ENCODE data around the gene ADAMTS17.
"Not testable (repeated sequence)": the region's sequence is repeated elsewhere in the genome, so short reads cannot be mapped to it uniquely, and the experiment has no call there.

ADAMTS17 gene

DNA sequence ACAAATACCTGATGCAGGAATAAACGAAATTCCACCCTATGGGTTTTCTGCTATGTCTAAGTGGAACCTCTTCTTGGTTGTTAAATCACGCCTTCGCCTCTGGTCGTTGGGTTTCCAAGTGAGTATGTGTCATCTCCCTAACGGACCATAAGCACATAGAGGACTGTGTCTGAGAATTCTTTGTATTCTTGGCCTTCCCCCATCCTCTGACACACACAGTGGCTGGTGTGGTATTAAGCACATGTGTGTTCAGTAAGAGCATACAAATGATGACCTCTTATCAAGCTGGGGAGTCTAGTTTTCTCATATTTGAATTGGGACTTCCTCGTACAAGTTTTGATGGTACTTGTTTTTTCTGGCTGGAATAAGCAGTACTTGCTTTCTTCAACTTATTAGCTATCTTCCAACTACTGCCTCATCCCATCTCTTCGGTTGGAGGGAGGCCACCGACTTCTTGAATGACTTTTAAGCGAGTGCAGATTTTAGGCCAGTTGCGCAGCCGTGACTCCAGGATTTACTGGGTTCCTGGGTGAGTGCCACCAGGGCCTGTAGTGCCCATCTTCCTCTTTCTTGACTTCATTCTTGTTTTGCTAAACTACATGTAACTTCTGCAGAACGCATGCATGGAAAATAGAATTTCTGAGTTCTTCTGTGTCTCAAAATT is 240.2 kb downstream of the ADAMTS17 start:
- no peak for DNase-seq

DNA sequence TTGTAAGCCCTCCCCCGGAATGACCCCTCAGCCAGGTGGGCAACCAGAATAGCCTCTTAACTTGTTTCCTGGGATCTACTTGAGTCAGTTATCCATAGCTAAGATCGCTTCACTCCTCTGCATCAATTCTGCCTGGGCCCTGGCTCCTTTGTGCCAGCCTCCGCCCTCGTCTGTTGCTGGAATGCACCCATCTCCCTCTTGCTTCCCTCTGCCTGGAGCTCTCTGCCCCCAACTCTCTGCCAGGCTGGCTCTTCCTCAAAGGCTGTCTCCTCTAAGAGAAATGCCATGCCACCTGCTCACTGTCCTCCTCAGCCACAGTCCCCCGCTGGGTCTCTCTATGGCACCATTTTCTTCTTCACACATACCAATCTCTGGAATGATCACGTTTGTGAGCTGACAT is 240.8 kb downstream of the ADAMTS17 start:
- DNase-seq, result no peak

DNA sequence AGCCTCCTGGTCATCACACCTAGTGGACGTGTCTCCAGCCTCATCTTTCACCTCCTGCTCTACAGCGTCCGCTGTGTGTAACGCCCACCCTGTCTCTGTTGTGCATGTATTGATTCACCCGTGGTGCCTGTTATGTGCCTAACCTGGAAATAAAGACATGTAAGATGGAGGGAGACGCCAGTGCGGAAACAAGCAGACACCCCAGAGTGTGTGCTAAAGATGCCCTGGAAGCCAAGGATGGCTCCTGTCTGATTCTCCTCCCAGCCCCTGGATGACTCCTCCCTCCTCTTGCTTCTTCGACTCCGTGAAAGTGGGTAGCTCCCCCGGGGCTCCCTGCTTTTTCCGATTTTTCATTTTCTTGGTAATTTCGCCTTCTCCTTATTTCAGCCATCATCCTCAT is 241.8 kb downstream of the ADAMTS17 start:
- DNase-seq, result no peak

DNA sequence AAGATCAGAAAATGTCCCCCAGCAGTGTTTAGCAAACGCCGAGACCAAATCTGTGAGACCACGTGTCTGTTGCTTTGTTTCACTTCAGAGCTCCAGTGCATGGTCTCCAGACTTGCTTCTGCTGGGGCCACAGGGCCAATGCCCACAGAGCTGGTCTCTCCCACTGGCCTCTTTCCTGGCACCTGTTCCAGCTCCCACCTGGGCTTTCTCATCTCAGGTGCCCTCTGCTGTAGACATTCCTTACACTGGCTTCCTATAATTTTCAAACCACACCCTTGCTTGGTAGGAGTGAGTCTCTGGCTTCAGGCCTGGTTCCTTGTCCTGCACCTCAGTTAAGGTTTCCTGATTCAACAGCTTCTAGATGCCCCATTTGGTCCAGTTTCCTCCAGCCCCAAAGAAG is 243.1 kb downstream of the ADAMTS17 start:
- no peak for DNase-seq

DNA sequence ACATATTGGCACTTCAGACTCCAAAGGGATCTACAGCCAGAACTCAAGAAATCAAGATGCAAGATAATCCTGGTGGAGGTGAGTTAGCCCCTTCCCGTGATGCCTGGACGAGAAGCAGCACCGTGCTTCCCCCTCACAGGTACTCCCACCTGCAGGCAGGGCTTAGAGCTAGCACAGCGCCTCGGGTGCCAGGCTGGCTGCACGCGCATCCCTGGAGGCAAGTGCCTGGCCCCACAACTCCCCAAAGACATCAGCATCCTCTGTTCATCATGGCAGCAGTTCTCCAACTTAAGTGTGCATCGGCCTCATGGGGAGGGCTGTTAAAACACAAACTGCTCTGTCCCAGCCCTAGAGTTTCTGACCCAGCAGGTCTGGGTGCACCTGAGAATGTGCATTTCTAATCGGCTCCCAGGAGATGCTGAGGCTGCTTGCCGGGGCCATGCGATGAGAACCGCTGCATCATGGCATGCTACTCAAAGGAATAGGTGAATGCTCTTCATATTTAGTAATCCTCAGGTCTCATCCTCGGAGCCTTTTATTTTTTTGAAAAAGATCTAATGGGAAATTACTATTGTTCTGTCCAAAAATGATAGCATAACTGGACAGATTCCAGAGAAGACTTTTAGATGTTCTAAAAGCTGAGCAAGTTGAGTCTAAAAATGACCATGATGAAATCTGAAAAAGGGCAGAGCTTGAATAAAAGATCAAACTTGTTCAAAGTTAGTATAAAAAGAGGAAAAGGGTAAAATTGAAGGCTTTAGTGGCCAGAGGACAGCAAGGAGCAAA is 244.2 kb downstream of the ADAMTS17 start:
- no peak for DNase-seq

DNA sequence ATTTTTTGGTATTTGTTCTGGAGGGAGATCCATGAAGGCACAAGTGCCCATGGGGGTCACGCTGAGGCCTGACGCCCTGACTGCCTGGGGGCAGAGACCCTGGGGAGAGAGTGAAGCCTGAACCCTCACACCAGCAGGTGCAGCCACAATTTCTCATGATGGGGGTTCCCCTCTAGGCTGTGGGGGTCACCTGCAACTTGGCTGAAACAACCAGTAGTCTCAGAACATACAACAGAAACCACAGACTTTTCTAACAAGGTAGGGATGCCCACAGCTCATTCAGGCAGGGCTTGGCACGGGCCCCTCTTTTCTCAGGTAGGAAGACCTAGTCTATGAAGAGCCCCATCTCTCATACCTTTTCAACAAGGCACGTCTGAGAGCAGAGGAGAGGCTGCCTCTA is 245.1 kb downstream of the ADAMTS17 start:
- DNase-seq, result no peak

DNA sequence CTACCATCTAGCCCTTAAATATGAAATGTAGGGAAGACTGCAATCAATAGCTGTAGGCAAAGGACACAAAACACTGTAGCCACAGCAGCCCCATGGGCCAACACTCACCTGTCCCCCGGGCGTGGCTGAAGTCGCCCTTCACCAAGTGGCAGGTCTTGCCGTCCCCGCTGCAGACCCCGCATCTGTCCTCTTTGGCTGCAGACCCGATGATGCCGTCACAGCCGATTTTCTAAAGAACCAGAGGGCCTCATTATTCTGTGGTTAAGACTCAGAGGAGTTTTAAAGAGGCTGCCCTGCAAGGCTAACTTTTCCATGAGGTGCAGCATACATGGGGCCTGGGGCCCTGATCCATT is 245.6 kb downstream of the ADAMTS17 start:
- no peak for DNase-seq

DNA sequence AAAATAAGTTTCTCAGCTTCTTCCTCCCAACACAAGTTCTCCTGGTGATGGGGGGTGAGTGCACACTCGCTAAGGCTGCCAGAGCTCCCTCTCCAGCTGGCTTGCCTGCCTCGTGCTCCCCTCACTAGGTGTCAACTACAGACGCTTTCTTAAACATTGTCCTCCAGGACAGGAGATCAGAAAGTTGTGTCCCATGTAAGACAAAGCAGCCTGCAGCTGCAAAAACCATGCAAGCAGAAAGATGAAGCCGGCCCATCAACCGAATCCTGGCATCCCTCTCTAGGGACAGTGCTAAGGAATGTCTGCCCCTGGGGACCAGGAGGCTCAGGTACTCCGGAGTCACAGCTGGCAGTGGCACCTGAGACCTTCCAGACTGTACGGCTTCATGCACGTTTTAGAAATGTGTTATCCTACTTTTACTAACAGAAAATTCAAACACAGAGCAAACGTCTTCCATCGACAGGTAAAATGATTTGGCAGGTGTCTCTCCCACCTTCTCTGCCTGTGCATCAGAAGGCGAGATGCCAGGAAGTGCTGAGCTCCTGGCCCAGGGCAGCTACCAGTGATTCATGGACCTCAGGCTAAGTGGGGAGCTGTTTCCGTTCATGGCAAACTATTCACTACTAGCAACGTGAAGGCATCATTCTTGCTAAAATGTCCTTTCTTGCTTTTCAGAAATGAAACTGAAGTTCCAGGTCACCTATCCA is 246.1 kb downstream of the ADAMTS17 start:
- no peak for DNase-seq

DNA sequence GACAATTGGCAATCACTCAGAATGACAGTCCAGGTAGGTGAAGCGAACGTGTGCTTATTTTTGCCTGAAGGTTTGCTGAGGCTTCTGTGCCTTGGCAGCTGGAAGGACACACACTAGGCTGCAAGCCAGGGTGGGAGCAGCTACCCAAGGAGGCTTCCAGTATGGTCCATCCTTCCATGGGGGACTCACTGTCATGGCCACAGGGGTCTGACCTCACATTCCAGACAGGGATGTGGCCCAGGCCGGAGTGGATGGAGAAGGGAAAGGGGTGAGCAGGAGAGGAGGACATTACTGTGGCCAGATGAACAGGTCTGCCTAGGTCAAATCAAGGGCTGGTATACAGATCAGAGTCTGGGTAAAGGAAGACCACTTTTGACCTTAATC is 247.7 kb downstream of the ADAMTS17 start:
- DNase-seq, result no peak

DNA sequence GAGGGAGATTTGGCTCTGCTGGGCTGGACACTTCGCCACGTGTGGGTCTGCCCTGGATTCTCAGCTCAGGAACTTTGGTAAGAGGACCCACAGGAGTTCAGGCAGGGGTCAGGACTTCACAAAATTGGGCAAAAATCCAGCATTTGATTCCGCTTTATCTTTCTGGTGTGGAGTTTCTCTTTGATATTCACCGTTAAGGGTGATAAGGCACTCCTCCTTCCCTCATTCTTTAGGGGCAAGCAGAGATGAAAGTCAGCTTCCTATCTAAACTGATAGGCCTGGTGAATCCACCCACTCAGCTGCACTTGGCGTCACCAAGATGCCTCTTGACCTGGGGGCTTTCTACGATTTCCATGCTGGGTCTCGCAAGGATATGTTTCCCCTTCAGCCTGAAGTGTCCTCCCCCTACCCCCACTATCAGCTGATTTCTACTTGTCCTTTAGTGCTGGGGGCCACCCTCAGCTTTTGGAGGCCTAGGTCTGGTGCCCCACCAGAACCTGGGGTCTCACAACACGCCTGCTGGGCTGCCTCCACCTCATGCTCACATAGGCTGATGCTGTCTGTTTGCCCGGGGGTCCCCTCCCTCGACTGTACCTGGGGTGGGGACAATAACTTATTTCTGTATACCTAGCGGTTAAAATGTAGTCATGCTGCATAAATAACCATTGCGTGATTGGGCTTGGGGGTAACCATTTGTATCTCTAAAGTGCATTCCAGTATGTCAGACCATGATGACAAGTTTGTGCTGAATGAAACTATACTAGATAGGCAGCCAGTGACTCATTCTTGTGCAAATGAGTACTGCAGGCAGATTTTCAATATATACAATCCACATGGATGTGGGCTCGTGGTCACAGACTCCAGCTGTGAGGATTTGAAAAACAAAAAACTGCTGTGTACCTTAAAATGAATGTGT is 248.3 kb downstream of the ADAMTS17 start:
- DNase-seq, result no peak

DNA sequence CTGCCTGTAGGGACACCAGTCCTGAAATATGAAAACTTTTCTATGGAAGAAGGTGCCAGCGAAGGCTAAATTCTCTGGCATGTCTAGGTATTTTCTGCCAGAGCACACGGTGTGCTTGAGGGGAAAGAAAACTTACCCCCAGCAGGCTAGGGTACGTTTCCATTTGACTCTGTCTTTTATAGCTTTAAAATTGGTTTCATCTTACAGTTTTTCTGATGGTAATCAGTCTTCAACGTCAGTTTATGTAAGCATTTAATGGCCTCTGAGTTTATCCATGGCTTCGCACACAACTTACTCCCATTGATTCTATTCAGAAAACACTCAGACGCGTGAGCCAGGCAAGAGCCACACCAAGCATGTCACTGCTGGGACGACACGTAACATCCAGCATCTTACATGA is 249.7 kb downstream of the ADAMTS17 start:
- DNase-seq, result no peak

DNA sequence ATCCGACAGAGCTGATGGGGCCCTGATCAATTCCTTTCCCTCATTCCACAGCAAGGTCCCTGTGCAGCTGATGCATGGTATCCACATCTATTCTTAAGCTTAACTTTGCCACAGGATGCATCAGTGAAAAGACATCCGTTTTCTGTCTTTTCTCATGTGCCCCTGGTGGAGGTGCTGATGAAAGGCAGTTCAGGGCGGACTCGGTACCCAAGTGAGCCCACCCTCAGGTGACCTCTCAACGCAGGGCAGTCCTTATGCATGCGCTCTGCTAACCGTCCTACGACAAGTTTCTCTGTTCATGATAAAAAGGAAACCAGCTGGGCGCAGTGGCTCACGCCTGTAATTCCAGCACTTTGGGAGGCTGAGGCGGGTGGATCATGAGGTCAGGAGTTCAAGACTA is 251.4 kb downstream of the ADAMTS17 start:
- no peak for DNase-seq

DNA sequence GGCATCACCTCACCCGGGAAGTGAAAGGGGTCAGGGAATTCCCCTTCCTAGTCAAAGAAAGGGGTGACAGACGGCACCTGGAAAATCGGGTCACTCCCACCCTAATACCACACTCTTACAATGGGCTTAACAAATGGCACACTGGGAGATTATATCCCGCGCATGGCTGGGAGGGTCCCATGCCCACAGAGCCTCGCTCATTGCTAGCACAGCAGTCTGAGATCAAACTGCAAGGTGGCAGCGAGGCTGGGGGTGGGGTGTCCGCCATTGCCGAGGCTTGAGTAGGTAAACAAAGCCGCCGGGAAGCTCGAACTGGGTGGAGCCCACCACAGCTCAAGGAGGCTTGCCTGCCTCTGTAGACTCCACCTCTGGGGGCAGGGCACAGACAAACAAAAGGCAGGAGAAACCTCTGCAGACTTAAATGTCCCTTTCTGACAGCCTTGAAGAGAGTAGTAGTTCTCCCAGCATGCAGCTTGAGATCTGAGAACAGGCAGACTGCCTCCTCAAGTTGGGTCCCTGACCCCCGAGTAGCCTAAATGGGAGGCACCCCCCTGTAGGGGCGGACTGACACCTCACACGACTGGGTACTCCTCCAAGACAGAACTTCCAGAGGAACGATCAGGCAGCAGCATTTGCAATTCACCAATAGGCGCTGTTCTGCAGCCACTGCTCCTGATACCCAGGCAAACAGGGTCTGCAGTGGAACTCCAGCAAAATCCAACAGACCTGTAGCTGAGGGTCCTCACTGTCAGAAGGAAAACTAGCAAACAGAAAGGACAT is 257.5 kb downstream of the ADAMTS17 start:
- DNase-seq, result not testable (repeated sequence)

DNA sequence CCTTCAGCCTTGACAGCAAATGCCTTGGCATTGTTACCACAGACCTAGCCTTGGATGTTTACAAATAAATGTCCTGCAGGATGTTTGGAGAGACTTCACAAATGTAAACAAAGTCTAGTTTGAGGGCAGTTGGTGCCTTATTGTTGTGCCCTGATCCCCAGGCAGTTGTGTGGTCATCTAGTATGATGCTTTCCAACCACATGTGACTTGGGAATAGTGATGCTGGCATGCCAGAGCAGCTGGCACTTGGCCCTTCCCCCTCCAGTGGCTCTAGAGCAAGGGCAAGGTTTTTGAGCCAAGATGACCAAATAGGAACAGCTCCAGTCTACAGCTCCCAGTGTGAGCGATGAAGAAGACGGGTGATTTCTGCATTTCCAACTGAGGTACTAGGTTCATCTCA is 258.2 kb downstream of the ADAMTS17 start:
- no peak for DNase-seq

DNA sequence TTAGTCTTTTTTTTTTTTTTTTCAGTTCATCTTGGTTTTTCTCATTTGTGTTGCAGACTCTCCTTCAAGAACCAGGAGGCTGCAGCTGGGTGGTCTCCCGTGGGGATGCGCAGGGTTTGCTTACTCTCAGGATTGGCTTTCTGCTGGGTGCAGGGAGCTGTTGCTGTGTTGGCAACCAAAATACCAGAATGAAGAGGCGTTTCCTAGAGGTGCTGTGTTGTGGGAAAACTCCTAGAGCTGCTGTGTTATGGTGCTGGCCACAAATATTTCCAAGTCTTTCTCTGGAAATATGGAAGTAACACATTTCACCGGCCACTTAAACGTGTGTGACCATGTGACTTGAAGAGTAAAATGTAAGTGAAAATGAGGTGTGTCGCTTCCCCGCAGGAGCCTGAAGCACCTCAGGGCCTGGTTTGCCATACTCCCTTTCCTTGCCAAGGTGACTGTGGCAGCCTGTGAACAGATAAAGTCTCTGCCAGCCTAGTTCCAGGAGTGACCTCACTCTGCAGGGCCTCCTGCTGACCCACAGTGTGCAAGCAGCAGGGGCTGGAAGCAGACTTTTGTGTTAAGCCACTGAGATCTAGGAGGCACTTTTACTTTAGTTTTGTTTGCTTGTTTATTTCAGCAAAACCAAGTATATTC is 258.9 kb downstream of the ADAMTS17 start:
- no peak for DNase-seq

DNA sequence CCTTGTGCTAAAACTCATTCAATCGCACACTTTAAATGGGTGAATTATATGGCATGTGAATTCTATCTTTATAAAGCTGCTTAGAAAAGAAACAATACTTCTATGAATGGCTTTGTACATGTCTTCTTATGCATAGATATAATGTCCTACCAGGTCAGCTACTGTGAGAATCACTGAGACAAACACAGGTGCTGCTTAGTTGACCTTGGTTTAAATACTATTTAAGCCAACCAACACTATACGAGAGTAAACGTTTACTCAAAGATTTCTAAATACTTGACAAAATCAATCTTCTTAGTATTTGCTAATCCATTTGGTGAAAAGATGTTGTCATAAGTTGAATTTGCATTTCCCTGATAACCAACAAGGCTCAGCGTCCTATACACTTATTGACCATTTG is 260.3 kb downstream of the ADAMTS17 start:
- DNase-seq, result no peak

DNA sequence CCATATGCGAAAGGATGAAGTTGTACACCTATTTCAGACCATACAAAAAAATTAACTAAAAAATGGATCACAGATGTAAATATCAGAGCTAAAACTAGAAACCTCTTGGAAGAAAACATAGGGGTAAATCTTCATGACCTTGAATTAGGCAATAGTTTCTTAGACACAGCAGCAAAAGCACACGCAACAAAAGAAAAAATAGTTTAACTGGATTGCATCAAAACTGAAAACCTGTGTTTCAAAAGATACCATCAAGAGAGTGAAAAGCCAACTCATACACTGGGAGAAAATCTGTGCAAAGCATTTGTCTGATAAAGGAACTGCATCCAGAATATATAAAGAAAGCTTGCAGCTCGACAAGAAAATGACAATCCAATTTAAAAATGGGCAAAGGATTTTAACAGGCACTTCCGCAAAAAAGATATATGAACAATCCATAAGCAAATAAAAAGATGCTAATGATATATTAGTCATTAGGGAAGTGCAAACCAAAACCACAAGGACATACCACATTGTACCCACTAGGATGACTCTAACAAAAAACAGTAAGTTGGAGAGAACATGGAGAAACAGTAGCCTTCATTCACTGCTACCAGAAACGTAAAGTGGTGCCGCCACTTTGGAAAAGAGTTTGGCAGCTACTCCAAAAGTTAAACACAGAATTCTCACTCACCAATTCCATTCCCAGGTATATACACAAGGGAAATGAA is 263.1 kb downstream of the ADAMTS17 start:
- no peak for DNase-seq

DNA sequence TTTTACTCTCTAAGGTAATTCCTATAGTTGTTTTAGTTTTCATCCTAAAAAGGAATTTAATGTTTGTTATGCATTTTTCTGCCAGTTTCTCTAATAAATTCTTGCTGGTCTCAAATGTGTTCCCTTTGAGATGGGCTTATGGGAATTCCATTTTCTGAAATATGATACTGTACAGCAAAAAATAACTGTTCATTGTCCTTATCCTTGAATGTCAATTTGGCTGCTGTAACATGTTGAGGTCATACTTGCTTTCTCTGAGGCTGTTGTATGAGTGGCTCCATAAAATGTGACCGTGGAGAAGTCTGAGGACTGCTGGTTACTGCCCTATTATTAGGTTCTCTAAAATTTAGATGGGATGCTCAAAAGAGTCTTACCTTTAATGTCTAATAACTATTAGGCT is 266.5 kb downstream of the ADAMTS17 start:
- DNase-seq, result no peak

DNA sequence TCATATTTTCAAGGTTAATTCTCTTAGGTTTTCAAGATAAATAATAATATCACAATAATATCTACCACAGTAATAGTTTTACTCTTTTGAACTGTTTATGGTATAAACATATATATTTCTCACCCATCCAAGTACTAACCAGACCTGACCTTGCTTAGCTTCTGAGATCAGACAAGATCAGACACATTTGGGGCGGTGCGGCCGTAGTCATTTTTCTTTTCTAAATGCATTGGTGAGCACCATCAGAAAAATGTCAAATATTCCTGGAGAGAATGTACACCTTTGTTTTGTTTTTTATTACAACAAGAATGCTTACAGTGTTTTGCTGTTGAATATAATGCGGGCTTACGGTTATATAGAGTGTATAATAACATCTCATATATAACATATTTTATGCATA is 267.8 kb downstream of the ADAMTS17 start:
- DNase-seq, result no peak

DNA sequence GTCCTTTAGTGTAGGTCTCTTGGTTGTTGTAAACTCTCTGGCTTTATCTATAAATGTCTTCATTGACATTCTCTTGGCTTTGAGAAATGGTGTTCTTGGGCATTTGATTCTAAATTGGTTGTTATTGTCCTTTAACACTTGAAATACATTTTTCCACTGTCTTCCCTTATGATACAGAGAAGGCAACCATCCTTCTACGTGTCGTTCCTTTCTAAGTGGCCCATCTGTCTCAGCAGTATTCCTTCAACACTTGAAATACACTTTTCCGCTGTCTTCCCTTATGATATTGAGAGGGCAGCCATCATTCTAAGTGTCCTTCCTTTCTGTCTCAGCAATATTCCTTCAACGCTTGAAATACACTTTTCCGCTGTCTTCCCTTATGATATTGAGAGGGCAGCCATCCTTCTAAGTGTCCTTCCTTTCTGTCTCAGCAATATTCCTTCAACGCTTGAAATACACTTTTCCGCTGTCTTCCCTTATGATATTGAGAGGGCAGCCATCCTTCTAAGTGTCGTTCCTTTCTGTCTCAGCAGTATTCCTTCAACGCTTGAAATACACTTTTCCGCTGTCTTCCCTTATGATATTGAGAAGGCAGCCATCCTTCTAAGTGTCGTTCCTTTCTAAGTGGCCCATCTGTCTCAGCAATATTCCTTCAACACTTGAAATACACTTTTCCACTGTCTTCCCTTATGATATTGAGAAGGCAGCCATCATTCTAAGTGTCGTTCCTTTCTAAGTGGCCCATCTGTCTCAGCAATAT is 275.1 kb downstream of the ADAMTS17 start:
- not testable (repeated sequence) for DNase-seq
